Mucosa of descending colon (tissue), 3 donors: ENCODE results near the gene MYO1E. TPM values are rescaled to one million over a fixed set of nuclear protein-coding genes. Genes with fewer than 3 reads are reported as not detected.

Source experiments
- ATAC-seq: fragments of 200-7000 bp; cut with Tn5 transposase; one replicate; pipeline ENCODE4 v1.9.1; 2020; ENCODE audit warnings: mild to moderate bottlenecking, moderate library complexity
- DNase-seq, 3 donors: peaks; one replicate each; pipeline ENCODE4 v3.0.0-alpha.2; 2020
- H3K36me3 ChIP-seq: fragments of 200-600 bp; one replicate; pipeline ENCODE4 v1.8.0; 2021; ENCODE audit warnings: low read depth, mild to moderate bottlenecking
- H3K4me1 ChIP-seq: fragments of 200-600 bp; one replicate; pipeline ENCODE4 v1.8.0; 2021; ENCODE audit warnings: low read depth, mild to moderate bottlenecking
- H3K4me3 ChIP-seq: fragments of 200-600 bp; one replicate; pipeline ENCODE4 v1.8.0; 2021; ENCODE audit warnings: mild to moderate bottlenecking
- H3K9me3 ChIP-seq: fragments of 200-600 bp; one replicate; pipeline ENCODE4 v1.8.0; 2021; ENCODE audit warnings: mild to moderate bottlenecking
- CTCF ChIP-seq: fragments of 200-600 bp; IDR thresholded peaks from one replicate; pipeline ENCODE4 v1.8.0; 2022; ENCODE audit warnings: antibody characterized with exemption, mild to moderate bottlenecking
- intact Hi-C, 2 donors: fragments of 100-400 bp; cut with DNase I in 1 of 2; cut with micrococcal nuclease in 1 of 2; formaldehyde crosslinking; loops; one replicate each; pipeline versions ENCODE4 v1.11.0 to v1.11.1; 2022; cut with DNase I, micrococcal nuclease
- total RNA-seq, 3 donors: library from RNA; stranded (reverse); fragmentation: NEBNext Ultra II Directional in 2 of 3; extraction: Animal tissue kit (Norgen Biotek cat#: 25700) in 2 of 3; gene quantifications; one replicate each; pipeline versions ENCODE4 v1.2.1 to v1.2.4, GENCODE V29; 2021 to 2023
- donor health status: DM: no; HTN: no; CAD: no; lungs with moderate emphysema.
- donor health status: DM: no; HTN: no; CAD: no.
- donor health status: DM: no; HTN: yes; CAD: no.

The MYO1E gene
- total RNA-seq, 3 donors from 2014 or later = 189 to 325 (median 283) TPM

GRCh38 chr15:59376733-59377132, 4.1 kb upstream of the MYO1E start:
- TF ChIP-seq CTCF = no peak
- ATAC-seq = no peak
- Histone ChIP-seq H3K36me3 (no peaks in the 10 kb centered on the region), H3K4me3 (no peak overlapping the region), H3K4me1 (no peaks in the 10 kb centered on the region), H3K9me3 (no peaks in the 10 kb centered on the region)
- intact Hi-C loops = no loop called here
- DNase-seq = no peak

GRCh38 chr15:59373215-59373614, 544 bp upstream of the MYO1E start:
- H3K36me3 ChIP-seq = no peaks in the 10 kb centered on the region
- TF ChIP-seq CTCF = no peak
- no peaks in the 10 kb centered on the region for H3K4me1 ChIP-seq
- intact Hi-C loops = no loop called here
- ATAC-seq (no peak), DNase-seq (no peak)
- H3K4me3 ChIP-seq = no peak overlapping the region
- H3K9me3 ChIP-seq = no peaks in the 10 kb centered on the region

GRCh38 chr15:59371458-59372351, 966 bp downstream of the MYO1E start:
- ATAC-seq (peak; percentile 69), DNase-seq (peak; percentile 56 to 79 (median 64))
- Histone ChIP-seq H3K4me1 (peaks cover 3% of the 10 kb centered on the region), H3K4me3 (peak overlapping the region; percentile 82), H3K9me3 (no peaks in the 10 kb centered on the region), H3K36me3 (no peaks in the 10 kb centered on the region)
- no peak for TF ChIP-seq CTCF
- intact Hi-C loops = no loop called here

- H3K9me3 ChIP-seq = no peaks in the 10 kb centered on the region
- H3K4me3 ChIP-seq = no peak overlapping the region
- H3K36me3 ChIP-seq = no peaks in the 10 kb centered on the region
- intact Hi-C loops = no loop called here
- peaks cover 8% of the 10 kb centered on the region for H3K4me1 ChIP-seq
- ATAC-seq (no peak), DNase-seq (no peak)
- TF ChIP-seq CTCF = no peak
Observed at GRCh38 chr15:59369597-59369996, 3.1 kb downstream of the MYO1E start.

GRCh38 chr15:59367022-59367451, 5.6 kb downstream of the MYO1E start:
- Histone ChIP-seq H3K36me3 (no peaks in the 10 kb centered on the region), H3K4me3 (no peak overlapping the region), H3K9me3 (no peaks in the 10 kb centered on the region), H3K4me1 (peaks cover 8% of the 10 kb centered on the region)
- DNase-seq (no peak), ATAC-seq (no peak)
- no peak for TF ChIP-seq CTCF
- intact Hi-C loops = no loop called here
